ENCODE results near the gene INKA1. TPM values are rescaled to one million over a fixed set of nuclear protein-coding genes. Genes with fewer than 3 reads are reported as not detected.

Gene INKA1
- total RNA-seq, 1 experiment from 2014 or later, result 1.3 TPM

DNA sequence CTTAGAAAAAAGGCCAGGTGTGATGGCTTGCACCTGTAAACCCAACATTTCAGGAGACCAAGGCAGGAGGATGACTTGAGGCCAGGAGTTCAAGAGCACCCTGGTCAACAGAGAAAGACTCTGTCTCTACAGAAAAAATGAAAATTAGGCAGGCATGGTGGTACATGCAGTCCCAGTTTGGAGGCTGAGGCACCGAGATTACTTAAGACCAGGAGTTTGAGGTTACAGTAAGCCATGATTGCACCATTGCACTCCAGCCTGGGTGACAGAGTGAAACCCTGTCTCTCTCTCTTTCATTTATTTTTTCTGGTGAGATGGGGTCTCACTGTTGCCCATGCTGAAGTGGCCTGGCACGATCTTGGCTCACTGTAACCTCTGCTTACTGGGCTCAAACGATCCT lies 41.4 kb upstream of the INKA1 start:
- Histone ChIP-seq H2AFZ (ENCODE audit: low read length) (no peak overlapping the region), H3K4me3 (ENCODE audit: low read length) (no peak overlapping the region), H3K9me2 (replicated peaks; ENCODE audit: low read length) (no peaks in the 10 kb centered on the region), H3K79me2 (ENCODE audit: low read length) (peaks cover 81% of the 10 kb centered on the region), H3K4me1 (ENCODE audit: insufficient read depth, low read length) (no peaks in the 10 kb centered on the region), H3K36me3 (ENCODE audit: low read depth, low read length) (peaks cover 3% of the 10 kb centered on the region; the same call in 1 of the 2 replicates), H3K27me3 (ENCODE audit: low read length) (no peaks in the 10 kb centered on the region), H3K27ac (ENCODE audit: low read length) (no peak overlapping the region), H3K9ac (ENCODE audit: low read length) (no peak overlapping the region), H4K20me1 (ENCODE audit: low read length) (no peaks in the 10 kb centered on the region), H3F3A (ENCODE audit: low read length, unreplicated experiment) (no peaks in the 10 kb centered on the region), H3K9me3 (ENCODE audit: low read length) (no peaks in the 10 kb centered on the region), H3K4me2 (ENCODE audit: low read length) (no peak overlapping the region)
- ATAC-seq, result no peak
- intact Hi-C loops (cut with micrococcal nuclease), result no loop called here
- ChIA-PET CTCF (no interaction called here), POLR2A (ENCODE audit: unreplicated experiment) (no interaction called here)
- BruUV-seq (replicated peaks), result no TSS peak
- no peak for DNase-seq
- TF ChIP-seq, protein P1, sequence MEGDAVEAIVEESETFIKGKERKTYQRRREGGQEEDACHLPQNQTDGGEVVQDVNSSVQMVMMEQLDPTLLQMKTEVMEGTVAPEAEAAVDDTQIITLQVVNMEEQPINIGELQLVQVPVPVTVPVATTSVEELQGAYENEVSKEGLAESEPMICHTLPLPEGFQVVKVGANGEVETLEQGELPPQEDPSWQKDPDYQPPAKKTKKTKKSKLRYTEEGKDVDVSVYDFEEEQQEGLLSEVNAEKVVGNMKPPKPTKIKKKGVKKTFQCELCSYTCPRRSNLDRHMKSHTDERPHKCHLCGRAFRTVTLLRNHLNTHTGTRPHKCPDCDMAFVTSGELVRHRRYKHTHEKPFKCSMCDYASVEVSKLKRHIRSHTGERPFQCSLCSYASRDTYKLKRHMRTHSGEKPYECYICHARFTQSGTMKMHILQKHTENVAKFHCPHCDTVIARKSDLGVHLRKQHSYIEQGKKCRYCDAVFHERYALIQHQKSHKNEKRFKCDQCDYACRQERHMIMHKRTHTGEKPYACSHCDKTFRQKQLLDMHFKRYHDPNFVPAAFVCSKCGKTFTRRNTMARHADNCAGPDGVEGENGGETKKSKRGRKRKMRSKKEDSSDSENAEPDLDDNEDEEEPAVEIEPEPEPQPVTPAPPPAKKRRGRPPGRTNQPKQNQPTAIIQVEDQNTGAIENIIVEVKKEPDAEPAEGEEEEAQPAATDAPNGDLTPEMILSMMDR (conservative IDR thresholded peaks at IDR 0.05; ENCODE audit: low read depth, low read length), result no peak
- no peak for TF ChIP-seq EZH2 (IDR thresholded peaks at IDR 0.05; ENCODE audit: low read length, unreplicated experiment)
- TF ChIP-seq EZH2phosphoT487 (IDR thresholded peaks at IDR 0.05; ENCODE audit: borderline replicate concordance, low read length), result no peak

DNA sequence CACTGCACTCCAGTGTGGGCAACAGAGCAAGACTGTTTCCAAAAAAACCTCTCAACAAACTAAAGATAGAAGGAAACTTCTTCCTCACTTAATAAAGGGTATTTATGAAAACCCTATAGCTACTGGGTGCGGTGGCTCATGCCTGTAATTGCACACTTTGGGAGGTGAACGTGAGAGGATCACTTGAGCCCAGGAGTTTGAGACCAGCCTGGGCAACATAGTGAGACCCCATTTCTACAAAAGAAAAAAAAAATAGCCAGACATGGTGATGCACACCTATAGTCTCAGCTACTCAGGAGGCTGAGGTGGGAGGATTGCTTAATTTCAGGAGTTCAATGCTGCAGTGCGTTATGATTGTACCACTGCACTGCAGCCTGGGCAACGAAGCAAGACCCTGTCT lies 39.1 kb upstream of the INKA1 start:
- Histone ChIP-seq H3K27me3 (ENCODE audit: low read length) (no peaks in the 10 kb centered on the region), H3K79me2 (ENCODE audit: low read length) (peaks cover 82% of the 10 kb centered on the region), H3K9ac (ENCODE audit: low read length) (no peak overlapping the region), H3K36me3 (ENCODE audit: low read depth, low read length) (peaks cover 3% of the 10 kb centered on the region; the same call in 1 of the 2 replicates), H4K20me1 (ENCODE audit: low read length) (peaks cover 4% of the 10 kb centered on the region; the same call in 1 of the 2 replicates), H3K9me3 (ENCODE audit: low read length) (no peaks in the 10 kb centered on the region), H3F3A (ENCODE audit: low read length, unreplicated experiment) (no peaks in the 10 kb centered on the region), H2AFZ (ENCODE audit: low read length) (no peak overlapping the region), H3K9me2 (replicated peaks; ENCODE audit: low read length) (no peaks in the 10 kb centered on the region), H3K4me3 (ENCODE audit: low read length) (no peak overlapping the region), H3K4me1 (ENCODE audit: insufficient read depth, low read length) (no peaks in the 10 kb centered on the region), H3K4me2 (ENCODE audit: low read length) (no peak overlapping the region), H3K27ac (ENCODE audit: low read length) (no peak overlapping the region)
- intact Hi-C loops (cut with micrococcal nuclease), result no loop called here
- ATAC-seq (no peak), DNase-seq (no peak)
- no peak for TF ChIP-seq EZH2phosphoT487 (IDR thresholded peaks at IDR 0.05; ENCODE audit: borderline replicate concordance, low read length)
- TF ChIP-seq, protein P1 (conservative IDR thresholded peaks at IDR 0.05; ENCODE audit: low read depth, low read length), result no peak
- no peak for TF ChIP-seq EZH2 (IDR thresholded peaks at IDR 0.05; ENCODE audit: low read length, unreplicated experiment)
- ChIA-PET CTCF (no interaction called here), POLR2A (ENCODE audit: unreplicated experiment) (no interaction called here)
- no TSS peak for BruUV-seq (replicated peaks)

DNA sequence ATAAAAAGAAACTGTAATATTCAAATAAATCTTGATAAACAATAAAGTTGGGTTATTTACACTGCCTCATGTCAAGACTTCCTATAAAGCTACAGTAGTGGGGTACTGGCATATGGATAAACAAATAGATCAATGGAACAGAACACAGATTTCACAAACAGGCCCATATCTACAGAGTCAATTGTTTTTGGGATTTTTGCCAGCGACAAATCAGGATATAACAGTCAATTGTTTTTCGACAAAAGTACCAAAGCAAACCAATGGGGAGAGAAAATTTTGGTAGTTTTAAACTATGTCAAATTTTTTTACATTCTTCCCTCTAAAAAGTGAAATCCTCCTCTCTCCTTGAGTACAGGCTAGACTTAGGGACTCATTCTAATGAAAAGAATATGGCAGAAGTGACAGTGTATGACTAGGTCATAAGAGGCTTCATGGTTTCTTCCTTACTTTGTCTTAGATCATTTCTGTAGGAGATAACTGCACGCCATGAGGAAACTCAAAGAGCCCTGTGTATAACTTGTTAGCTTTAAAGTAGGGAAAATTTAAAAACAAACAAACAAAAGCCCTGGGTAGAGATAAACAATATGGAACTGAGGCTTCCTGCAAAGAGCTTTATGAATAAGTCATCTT lies 33.7 kb upstream of the INKA1 start:
- intact Hi-C loops (cut with micrococcal nuclease), result no loop called here
- Histone ChIP-seq H3F3A (ENCODE audit: low read length, unreplicated experiment) (no peaks in the 10 kb centered on the region), H3K4me3 (ENCODE audit: low read length) (no peak overlapping the region), H3K27ac (ENCODE audit: low read length) (no peak overlapping the region), H2AFZ (ENCODE audit: low read length) (no peak overlapping the region), H3K9ac (ENCODE audit: low read length) (no peak overlapping the region), H3K9me3 (ENCODE audit: low read length) (no peaks in the 10 kb centered on the region), H3K9me2 (replicated peaks; ENCODE audit: low read length) (no peaks in the 10 kb centered on the region), H3K36me3 (ENCODE audit: low read depth, low read length) (peaks cover 9% of the 10 kb centered on the region; the same call in 1 of the 2 replicates), H3K79me2 (ENCODE audit: low read length) (peaks cover 86% of the 10 kb centered on the region), H4K20me1 (ENCODE audit: low read length) (peaks cover 21% of the 10 kb centered on the region; the same call in 1 of the 2 replicates), H3K4me2 (ENCODE audit: low read length) (no peak overlapping the region), H3K4me1 (ENCODE audit: insufficient read depth, low read length) (peaks cover 13% of the 10 kb centered on the region), H3K27me3 (ENCODE audit: low read length) (no peaks in the 10 kb centered on the region)
- no TSS peak for BruUV-seq (replicated peaks)
- TF ChIP-seq EZH2phosphoT487 (IDR thresholded peaks at IDR 0.05; ENCODE audit: borderline replicate concordance, low read length), result no peak
- TF ChIP-seq, protein P1 (conservative IDR thresholded peaks at IDR 0.05; ENCODE audit: low read depth, low read length), result no peak
- TF ChIP-seq EZH2 (IDR thresholded peaks at IDR 0.05; ENCODE audit: low read length, unreplicated experiment), result no peak
- CTCF ChIA-PET, result no interaction called here
- POLR2A ChIA-PET (ENCODE audit: unreplicated experiment), result no interaction called here
- peak; percentile 20; the same call in 1 of the 2 replicates for ATAC-seq
- DNase-seq, result peak; percentile 5

All from PC-3 (cell line).